VCaP (cell line): ENCODE results near the gene ENPP1.
A peak's percentile ranks its signal among the peaks of the same experiment; 100 is the strongest.

Experiments used
- H3K27ac ChIP-seq: fragments of 450-650 bp; 2 replicates; pipeline ENCODE4 v1.5.1; 2017
- TF ChIP-seq, protein P1 (sequence below): fragments of 450-650 bp; conservative IDR thresholded peaks from 2 replicates; pipeline ENCODE4 v1.5.1; 2017; ENCODE audit warnings: mild to moderate bottlenecking, moderate library complexity

The ENPP1 gene

DNA sequence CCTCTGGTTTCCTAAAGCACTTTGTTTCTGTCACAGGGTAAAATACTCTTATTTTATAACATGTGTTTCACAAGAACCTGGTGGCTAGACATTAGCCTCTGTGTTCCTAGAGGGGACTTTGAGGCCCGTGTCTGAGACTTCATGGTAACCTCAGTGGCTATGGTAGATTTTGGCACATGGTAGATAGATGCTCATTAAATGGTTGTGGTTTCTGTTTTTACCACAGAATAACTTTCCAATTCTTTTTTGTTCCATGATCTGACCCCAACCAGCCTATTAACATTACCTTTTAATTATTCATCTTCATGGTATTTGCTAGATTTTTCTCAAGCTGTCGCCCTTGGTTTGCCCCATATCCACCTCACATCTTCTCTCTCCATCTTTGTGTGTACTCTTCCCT, 109.0 kb downstream of the ENPP1 start:
- TF ChIP-seq, protein P1, sequence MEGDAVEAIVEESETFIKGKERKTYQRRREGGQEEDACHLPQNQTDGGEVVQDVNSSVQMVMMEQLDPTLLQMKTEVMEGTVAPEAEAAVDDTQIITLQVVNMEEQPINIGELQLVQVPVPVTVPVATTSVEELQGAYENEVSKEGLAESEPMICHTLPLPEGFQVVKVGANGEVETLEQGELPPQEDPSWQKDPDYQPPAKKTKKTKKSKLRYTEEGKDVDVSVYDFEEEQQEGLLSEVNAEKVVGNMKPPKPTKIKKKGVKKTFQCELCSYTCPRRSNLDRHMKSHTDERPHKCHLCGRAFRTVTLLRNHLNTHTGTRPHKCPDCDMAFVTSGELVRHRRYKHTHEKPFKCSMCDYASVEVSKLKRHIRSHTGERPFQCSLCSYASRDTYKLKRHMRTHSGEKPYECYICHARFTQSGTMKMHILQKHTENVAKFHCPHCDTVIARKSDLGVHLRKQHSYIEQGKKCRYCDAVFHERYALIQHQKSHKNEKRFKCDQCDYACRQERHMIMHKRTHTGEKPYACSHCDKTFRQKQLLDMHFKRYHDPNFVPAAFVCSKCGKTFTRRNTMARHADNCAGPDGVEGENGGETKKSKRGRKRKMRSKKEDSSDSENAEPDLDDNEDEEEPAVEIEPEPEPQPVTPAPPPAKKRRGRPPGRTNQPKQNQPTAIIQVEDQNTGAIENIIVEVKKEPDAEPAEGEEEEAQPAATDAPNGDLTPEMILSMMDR, result no peak
- H3K27ac ChIP-seq, result no peak overlapping the region

DNA sequence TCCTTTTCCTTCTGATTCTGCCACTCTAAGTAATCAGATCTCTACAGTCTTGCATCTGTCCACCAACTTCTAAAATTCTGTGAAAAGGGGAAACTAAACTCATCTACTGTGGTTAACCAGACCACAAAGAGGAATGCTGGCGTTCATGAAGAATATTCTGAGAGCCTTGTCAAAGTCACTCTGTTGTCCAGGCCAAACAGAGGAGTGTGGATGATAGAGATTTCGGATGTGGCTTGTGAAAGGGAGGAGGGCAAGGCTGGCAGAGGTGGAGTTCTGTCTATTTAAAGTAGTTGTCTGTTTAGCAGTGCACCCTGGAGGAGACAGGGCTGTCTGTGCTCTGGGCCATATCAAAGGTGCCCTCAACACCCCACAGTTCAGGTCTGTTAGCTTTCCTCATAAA, 109.5 kb downstream of the ENPP1 start:
- TF ChIP-seq, protein P1, result no peak
- no peak overlapping the region for H3K27ac ChIP-seq

DNA sequence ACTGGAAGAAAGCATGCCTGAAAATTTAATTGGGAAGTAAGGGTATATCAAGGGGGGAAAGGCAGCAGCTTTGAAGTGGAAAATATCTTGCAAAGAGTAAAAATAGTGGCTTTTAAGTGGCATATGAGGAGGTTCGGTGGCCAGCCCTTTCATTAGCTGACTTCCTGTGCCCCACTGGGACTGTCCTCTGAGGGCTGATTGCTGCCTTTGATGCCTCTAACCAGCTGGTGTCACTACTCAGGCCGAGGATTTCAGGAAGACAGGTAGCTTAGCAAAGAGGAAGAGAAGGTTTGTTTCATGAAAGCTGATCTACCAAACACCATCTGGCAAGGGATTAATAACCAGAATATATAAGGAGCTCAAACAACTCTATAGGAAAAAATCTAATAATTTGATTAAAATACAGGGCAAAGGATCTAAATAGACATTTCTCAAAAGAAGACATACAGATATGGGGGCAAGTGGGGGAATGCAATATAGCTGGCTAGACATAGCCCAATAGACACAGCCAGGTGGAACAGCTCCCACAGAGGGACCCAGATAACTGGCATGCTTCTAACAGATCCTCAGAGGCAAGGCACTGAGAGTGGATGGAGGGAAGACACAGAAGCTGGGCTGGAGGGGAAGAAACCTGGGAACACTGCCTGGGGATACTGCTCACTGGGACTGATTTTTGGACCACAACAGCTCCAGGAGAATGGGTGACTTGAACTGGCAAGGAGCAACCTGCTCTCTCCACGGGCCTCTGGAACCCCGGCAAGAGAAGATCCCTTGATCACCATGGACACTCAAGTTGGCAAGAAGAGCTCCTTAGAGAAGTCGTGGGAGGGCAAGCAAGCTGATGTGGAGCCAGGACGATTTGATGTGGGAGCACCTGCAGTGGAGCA, 110.2 kb downstream of the ENPP1 start:
- no peak overlapping the region for H3K27ac ChIP-seq
- TF ChIP-seq, protein P1, result no peak

DNA sequence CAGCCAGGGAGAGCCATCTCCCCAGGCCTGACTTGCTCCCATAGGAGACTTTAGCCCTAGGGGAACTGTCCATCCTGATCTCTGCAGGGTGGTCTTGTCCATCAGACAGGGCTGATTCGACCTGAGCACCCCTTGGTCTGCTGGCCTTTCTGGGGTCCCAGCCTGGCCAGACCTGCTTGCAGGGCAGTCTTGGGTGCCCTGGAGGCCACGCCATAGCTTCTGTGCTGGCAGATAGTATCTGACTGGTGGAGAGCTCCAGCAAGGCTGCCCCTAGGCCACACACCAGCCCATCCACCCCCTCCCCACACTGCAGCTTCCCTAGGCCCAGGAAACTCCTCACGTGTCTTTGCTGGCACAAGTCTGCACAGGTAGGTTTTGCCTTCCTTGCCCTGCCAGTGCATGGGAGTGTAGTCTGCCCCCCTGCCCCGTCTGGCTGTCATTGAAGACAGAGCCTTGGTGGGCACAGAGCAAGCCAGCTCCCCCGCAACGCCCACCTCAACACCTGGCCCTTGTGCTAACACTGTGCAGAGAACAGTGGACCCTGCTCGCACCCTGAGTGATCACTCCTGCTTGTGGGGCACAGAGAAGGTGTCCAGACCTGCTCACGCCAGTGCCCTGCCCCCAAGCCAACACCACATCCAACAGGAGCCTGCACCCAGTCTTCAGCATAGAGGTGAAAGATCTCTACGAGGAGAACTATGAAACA, 111.0 kb downstream of the ENPP1 start:
- H3K27ac ChIP-seq, result no peak overlapping the region
- TF ChIP-seq, protein P1, result no peak

DNA sequence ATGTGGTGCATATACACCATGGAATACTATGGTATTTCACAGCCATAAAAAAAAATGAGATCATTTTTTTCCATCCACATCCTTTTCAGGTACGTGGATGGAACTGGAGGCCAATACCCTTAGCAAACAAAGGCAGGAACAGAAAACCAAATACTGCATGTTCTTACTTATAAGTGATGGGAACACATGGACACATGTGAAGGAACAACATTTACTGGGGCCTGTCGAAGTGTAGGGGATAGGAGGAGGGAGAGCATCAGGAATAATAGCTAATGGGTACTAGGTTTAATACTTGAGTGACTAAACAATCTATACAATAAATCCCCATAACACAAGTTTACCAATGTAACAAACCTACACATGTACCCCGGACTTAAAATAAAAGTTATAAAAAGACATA, 112.8 kb downstream of the ENPP1 start:
- TF ChIP-seq, protein P1, result no peak

DNA sequence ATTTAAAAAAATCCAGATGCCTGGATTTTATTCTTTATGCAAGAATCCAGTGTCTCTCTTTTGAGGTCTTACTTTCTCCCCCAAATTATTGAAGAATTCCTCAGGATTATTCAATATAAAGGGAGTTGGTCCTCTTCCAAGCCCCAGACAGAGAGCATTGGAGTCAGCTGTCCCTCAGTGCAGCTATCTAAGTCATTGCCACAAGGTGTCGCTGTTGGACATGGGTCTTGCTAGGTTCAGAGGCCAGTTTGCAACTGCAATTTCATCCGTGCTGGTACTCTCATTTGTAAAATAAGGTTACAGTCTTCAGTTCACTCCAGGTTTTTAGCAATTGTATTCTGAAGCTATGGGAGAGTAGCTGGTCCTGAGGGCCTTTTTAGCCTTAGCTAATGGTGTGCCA, 115.5 kb downstream of the ENPP1 start:
- TF ChIP-seq, protein P1, result peak; percentile 82
- H3K27ac ChIP-seq, result no peak overlapping the region

More for the DNA sequence above, 112.8 kb downstream of the ENPP1 start:
- no peak overlapping the region for H3K27ac ChIP-seq

DNA sequence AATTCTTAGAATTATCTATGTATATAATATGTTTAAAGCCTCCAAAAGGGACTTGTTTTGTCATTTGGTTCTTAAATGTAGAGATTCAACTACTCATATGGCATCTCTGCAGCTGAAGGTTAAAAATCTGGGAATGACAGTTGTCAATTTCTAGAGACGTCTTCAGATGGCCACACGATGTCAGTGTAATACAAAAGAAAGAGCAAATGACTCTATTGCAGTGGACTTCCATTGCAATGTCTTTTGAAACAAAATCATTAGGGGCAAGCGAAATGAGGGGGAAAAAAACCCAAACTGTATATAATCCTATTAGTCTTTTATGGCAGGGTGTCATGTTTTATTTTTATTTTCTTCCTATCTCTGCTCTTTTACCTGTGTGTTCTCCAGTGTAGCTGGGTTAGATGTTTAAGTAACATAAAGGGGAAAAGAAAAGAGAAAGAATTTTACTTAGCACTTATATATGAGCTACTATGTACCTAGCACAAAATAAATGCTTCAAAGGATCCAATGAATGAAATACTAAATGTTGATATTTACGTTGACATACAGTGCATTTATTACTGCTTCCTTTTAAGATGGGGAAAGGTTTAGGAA, 117.2 kb downstream of the ENPP1 start:
- no peak overlapping the region for H3K27ac ChIP-seq
- TF ChIP-seq, protein P1, result peak; percentile 74
